H1 (cell line): ENCODE results near the gene FOXL3. TPM values are rescaled to one million over a fixed set of nuclear protein-coding genes. Genes with fewer than 3 reads are reported as not detected.

Experiments used
- CTCF ChIA-PET: fragments of 300-600 bp; sonication (Branson Sonifier 250); formaldehyde crosslinking; loops from one replicate; lab custom pipeline; 2021; ENCODE audit not compliant: partially characterized antibody; lab: Charles Lee
- POLR2A ChIA-PET: fragments of 300-600 bp; sonication (Branson Sonifier 250); formaldehyde crosslinking; loops from one replicate; lab custom pipeline; 2021; ENCODE audit warnings: inconsistent platforms; ENCODE audit not compliant: partially characterized antibody; lab: Charles Lee
- DNase-seq, 2 experiments: peaks; one replicate each; pipeline versions ENCODE4 v3.0.0 to v3.0.0-alpha.2; 2010 to 2022; ENCODE audit warnings: low spot score in 2 of 2, low read depth in 1 of 2, mixed read lengths in 1 of 2
- FAIRE-seq: peaks from 2 replicates; lab custom pipeline; 2011; peaks lifted over from hg19 to GRCh38; lab: Jason Lieb, UNC
- H2AFZ ChIP-seq: 2 replicates; pipeline ENCODE4 v1.8.1; 2012; ENCODE audit warnings: low read length, inconsistent platforms
- H2AK5ac ChIP-seq: 2 replicates; pipeline ENCODE4 v1.6.1; 2013; ENCODE audit warnings: low read depth, low read length
- H2BK120ac ChIP-seq: replicated peaks from 2 replicates; pipeline ENCODE3; 2013; ENCODE audit warnings: low read depth, low read length, inconsistent platforms
- H2BK12ac ChIP-seq: 2 replicates; pipeline ENCODE4 v1.6.1; 2013; ENCODE audit warnings: low read depth, low read length
- H2BK15ac ChIP-seq: 2 replicates; pipeline ENCODE4 v1.6.1; 2013; ENCODE audit warnings: low read length
- H2BK20ac ChIP-seq: 2 replicates; pipeline ENCODE4 v1.6.1; 2013; ENCODE audit warnings: low read length
- H2BK5ac ChIP-seq: 2 replicates; pipeline ENCODE4 v1.6.1; 2013; ENCODE audit warnings: low read depth, low read length
- H3K14ac ChIP-seq: 2 replicates; pipeline ENCODE4 v1.6.1; 2013; ENCODE audit warnings: inconsistent platforms; ENCODE audit not compliant: insufficient read length
- H3K18ac ChIP-seq: 2 replicates; pipeline ENCODE4 v1.6.1; 2013; ENCODE audit warnings: low read length; ENCODE audit errors: extremely low read depth
- H3K23ac ChIP-seq: 2 replicates; pipeline ENCODE4 v1.6.1; 2013; ENCODE audit warnings: inconsistent platforms; ENCODE audit not compliant: insufficient read length
- H3K23me2 ChIP-seq: 2 replicates; pipeline ENCODE4 v1.6.1; 2013; ENCODE audit warnings: low read depth, low read length
- H3K27ac ChIP-seq: 2 replicates; pipeline ENCODE4 v1.6.1; 2011; ENCODE audit warnings: low read depth, low read length, inconsistent platforms
- H3K27me3 ChIP-seq, 4 experiments: replicated peaks in 1 of 4; 1 replicate in 1 of 4; 2 replicates in 3 of 4; pipeline versions ENCODE4 v1.6.1 to v1.8.1; 2011 to 2013; ENCODE audit warnings: low read length in 3 of 4, mild to moderate bottlenecking in 3 of 4, inconsistent platforms in 2 of 4, mixed read lengths in 2 of 4, moderate library complexity in 1 of 4; ENCODE audit not compliant: control insufficient read depth in 3 of 4, insufficient read depth in 3 of 4; ENCODE audit errors: extremely low read depth in 1 of 4
- H3K36me3 ChIP-seq, 4 experiments: 2 replicates each; pipeline versions ENCODE4 v1.6.1 to v1.8.1; 2011 to 2013; ENCODE audit warnings: mild to moderate bottlenecking in 4 of 4, low read length in 3 of 4, moderate library complexity in 2 of 4, control low read depth in 1 of 4, inconsistent platforms in 1 of 4; ENCODE audit not compliant: insufficient read depth in 4 of 4, control insufficient read depth in 2 of 4
- H3K4ac ChIP-seq: replicated peaks from 2 replicates; pipeline ENCODE3; 2013; ENCODE audit warnings: low read length, low read depth, mixed read lengths, inconsistent platforms; ENCODE audit not compliant: insufficient read length
- H3K4me1 ChIP-seq, 4 experiments: replicated peaks in 1 of 4; 1 replicate in 1 of 4; 2 replicates in 3 of 4; pipeline versions ENCODE4 v1.6.1 to v1.8.1; 2011 to 2013; ENCODE audit warnings: low read length in 3 of 4, inconsistent platforms in 2 of 4, mixed read lengths in 1 of 4; ENCODE audit not compliant: insufficient read depth in 4 of 4, control insufficient read depth in 3 of 4
- H3K4me2 ChIP-seq, 2 experiments: 2 replicates each; pipeline versions ENCODE4 v1.6.1 to v1.8.1; 2011 to 2013; ENCODE audit warnings: low read depth in 2 of 2, low read length in 2 of 2, control low read depth in 1 of 2, inconsistent platforms in 1 of 2, mild to moderate bottlenecking in 1 of 2; ENCODE audit not compliant: insufficient read depth in 1 of 2
- H3K4me3 ChIP-seq, 4 experiments: fragments of 200-600, 300-600 bp in 1 of 4; sonication (generic), shearing (Covaris generic), sonication (Bioruptor Twin) in 1 of 4; 2 replicates each; pipeline versions ENCODE4 v1.5.1 to v1.8.1; 2011 to 2016; ENCODE audit warnings: low read length in 4 of 4, low read depth in 3 of 4, control low read depth in 2 of 4, inconsistent platforms in 2 of 4, mild to moderate bottlenecking in 2 of 4, mixed read lengths in 1 of 4, moderate library complexity in 1 of 4; ENCODE audit not compliant: insufficient read depth in 2 of 4; ENCODE audit errors: extremely low read depth in 1 of 4
- H3K56ac ChIP-seq: replicated peaks from 2 replicates; pipeline ENCODE3; 2013; ENCODE audit warnings: low read depth, mild to moderate bottlenecking, mixed read lengths, low read length, inconsistent platforms; ENCODE audit not compliant: insufficient read length
- H3K79me1 ChIP-seq: 2 replicates; pipeline ENCODE4 v1.6.1; 2013; ENCODE audit warnings: low read depth, low read length, control low read depth
- H3K79me2 ChIP-seq, 2 experiments: 2 replicates each; pipeline versions ENCODE4 v1.6.1 to v1.8.1; 2012 to 2013; ENCODE audit warnings: low read length in 2 of 2, mild to moderate bottlenecking in 2 of 2, inconsistent platforms in 1 of 2; ENCODE audit not compliant: insufficient read depth in 2 of 2, control insufficient read depth in 1 of 2
- H3K9ac ChIP-seq, 4 experiments: replicated peaks in 1 of 4; 1 replicate in 1 of 4; 2 replicates in 3 of 4; pipeline versions ENCODE4 v1.6.1 to v1.8.1; 2011 to 2013; ENCODE audit warnings: low read depth in 3 of 4, low read length in 3 of 4, control low read depth in 2 of 4, mild to moderate bottlenecking in 2 of 4, moderate library complexity in 2 of 4, inconsistent platforms in 1 of 4; ENCODE audit errors: extremely low read depth in 1 of 4
- H3K9me3 ChIP-seq, 2 experiments: 2 replicates each; pipeline versions ENCODE4 v1.6.1 to v1.8.1; 2012 to 2013; ENCODE audit warnings: mild to moderate bottlenecking in 2 of 2, moderate library complexity in 2 of 2, control low read depth in 1 of 2, inconsistent platforms in 1 of 2, low read depth in 1 of 2, low read length in 1 of 2, mixed read lengths in 1 of 2; ENCODE audit not compliant: insufficient read depth in 2 of 2
- H4K20me1 ChIP-seq, 2 experiments: replicated peaks in 1 of 2; 2 replicates each; pipeline versions ENCODE3 to v1.8.1; 2011 to 2013; ENCODE audit warnings: inconsistent platforms in 2 of 2, low read length in 2 of 2, mild to moderate bottlenecking in 1 of 2; ENCODE audit not compliant: insufficient read depth in 2 of 2, control insufficient read depth in 1 of 2
- H4K5ac ChIP-seq: 2 replicates; pipeline ENCODE4 v1.6.1; 2013; ENCODE audit warnings: low read length, low read depth, mixed read lengths, inconsistent platforms; ENCODE audit not compliant: insufficient read length
- H4K8ac ChIP-seq: 2 replicates; pipeline ENCODE4 v1.8.0; 2013; ENCODE audit warnings: mild to moderate bottlenecking, moderate library complexity, low read length, inconsistent platforms; ENCODE audit not compliant: insufficient read depth; ENCODE audit errors: extremely low read depth
- H4K91ac ChIP-seq: replicated peaks from 2 replicates; pipeline ENCODE3; 2013; ENCODE audit warnings: low read length, mixed read lengths, inconsistent platforms; ENCODE audit not compliant: insufficient read length
- BCL11A ChIP-seq, 2 experiments: IDR thresholded peaks; one replicate each; pipeline ENCODE4 v1.6.1; 2011; ENCODE audit warnings: low read depth in 2 of 2, low read length in 2 of 2, mild to moderate bottlenecking in 2 of 2
- BRCA1 ChIP-seq: IDR thresholded peaks from 2 replicates; pipeline ENCODE4 v1.6.1; 2012; ENCODE audit warnings: low read depth, low read length, improper control_type of control experiment
- CHD2 ChIP-seq: IDR thresholded peaks from 2 replicates; pipeline ENCODE4 v1.6.1; 2012; ENCODE audit warnings: low read length, improper control_type of control experiment
- CREB1 ChIP-seq: IDR thresholded peaks from 2 replicates; pipeline ENCODE4 v1.6.1; 2012; ENCODE audit warnings: inconsistent platforms
- EZH2 ChIP-seq: fragments of 200-600 bp; sonication (generic); IDR thresholded peaks from 2 replicates; pipeline ENCODE4 v1.7.1; 2012; ENCODE audit warnings: low read depth, mild to moderate bottlenecking, moderate library complexity, low read length, inconsistent platforms; ENCODE audit not compliant: severe bottlenecking
- JUND ChIP-seq: IDR thresholded peaks from 2 replicates; pipeline ENCODE4 v1.6.1; 2011; ENCODE audit warnings: mild to moderate bottlenecking, improper control_type of control experiment, low read length
- KDM5A ChIP-seq: fragments of 200-600 bp; IDR thresholded peaks from 2 replicates; pipeline ENCODE4 v1.7.1; 2012; ENCODE audit warnings: mild to moderate bottlenecking, low read length, inconsistent platforms, mixed read lengths
- MAFK ChIP-seq: IDR thresholded peaks from 2 replicates; pipeline ENCODE4 v1.6.1; 2012; ENCODE audit warnings: low read depth, mild to moderate bottlenecking, improper control_type of control experiment, low read length
- NRF1 ChIP-seq: IDR thresholded peaks from 2 replicates; pipeline ENCODE4 v1.6.1; 2011; ENCODE audit warnings: mild to moderate bottlenecking, low read depth, low read length, improper control_type of control experiment
- POLR2AphosphoS5 ChIP-seq: IDR thresholded peaks from 2 replicates; pipeline ENCODE4 v1.6.1; 2011; ENCODE audit warnings: low read depth, low read length
- SIRT6 ChIP-seq: IDR thresholded peaks from one replicate; pipeline ENCODE4 v1.7.1; 2012; ENCODE audit warnings: low read length, inconsistent platforms
- TBP ChIP-seq: IDR thresholded peaks from 2 replicates; pipeline ENCODE4 v1.6.1; 2011; ENCODE audit warnings: low read depth, low read length, improper control_type of control experiment
- WGBS, 2 experiments: shearing (Covaris generic) in 1 of 2; methylation state at CpG; one replicate each; pipeline versions ENCODE4 v1.1.6 to v1.1.7; 2013 to 2015; ENCODE audit warnings: low lambda C conversion rate in 2 of 2, mixed read lengths in 2 of 2, inconsistent platforms in 1 of 2, low coverage in 1 of 2, missing lambda C conversion rate in 1 of 2; ENCODE audit not compliant: insufficient replicate concordance in 2 of 2, insufficient coverage in 1 of 2, insufficient read length in 1 of 2; ENCODE audit errors: extremely low coverage in 1 of 2, missing lambda C conversion rate in 1 of 2; 5-methylcytosine and 5-hydroxymethylcytosine counted together
- polyA plus RNA-seq, 7 experiments: library from polyadenylated mRNA; depleted of rRNA in 3 of 7; stranded (reverse) in 5 of 7; unstranded in 2 of 7; fragments of >200 nt in 5 of 7; fragments of 200-250 nt in 2 of 7; gene quantifications; 1 replicate in 5 of 7; 2 replicates in 1 of 7; 4 replicates in 1 of 7; pipeline versions ENCODE4 v1.2.1 to v1.2.3, GENCODE V29; 2011 to 2013; ENCODE audit warnings: missing spikeins in 2 of 7, mixed read lengths in 2 of 7
- total RNA-seq: library from RNA; stranded (reverse); fragmentation: NEBNext Ultra II Directional; extraction: Animal tissue kit (Norgen Biotek cat#: 25700); gene quantifications from 2 replicates; pipeline ENCODE4 v1.2.1, GENCODE V29; 2021

FOXL3 gene
- total and polyA plus RNA-seq, 2 of the 8 experiments (the other 6 are each of a cell fraction or from before 2014, with no cell fraction given), result not detected

DNA sequence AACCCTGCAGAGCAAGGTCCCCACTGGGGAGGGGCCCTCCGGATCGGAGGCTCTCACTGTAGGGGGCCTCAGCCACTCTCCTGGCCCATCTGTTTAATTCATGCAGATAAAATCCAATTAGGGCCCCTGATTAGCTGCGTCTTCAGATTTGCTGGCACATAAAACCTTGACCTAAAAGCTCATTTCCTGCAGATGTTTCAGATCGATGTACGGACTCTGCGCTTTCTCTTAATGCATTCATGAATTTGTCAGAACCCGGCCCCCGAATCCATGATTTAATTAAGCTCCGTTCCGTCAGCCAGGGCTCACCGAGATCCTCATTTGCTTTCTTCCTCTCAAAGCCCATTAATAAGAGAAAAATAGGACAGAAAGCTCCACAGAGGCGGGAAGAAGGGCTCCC, 40.0 kb upstream of the FOXL3 start:
- H4K20me1 ChIP-seq, result peaks cover 2 to 3% of the 10 kb centered on the region in 2 experiments
- no peak overlapping the region for H3K4me2 ChIP-seq
- no peak overlapping the region for H3K23ac ChIP-seq
- no peak overlapping the region for H3K4me3 ChIP-seq
- FAIRE-seq (no peak), DNase-seq (no peak)
- H3K4ac ChIP-seq, result no peak overlapping the region
- no peak overlapping the region for H4K91ac ChIP-seq
- H3K27ac ChIP-seq, result no peak overlapping the region
- no peak overlapping the region for H2AK5ac ChIP-seq
- peaks cover 0 to 26% of the 10 kb centered on the region in 2 experiments; a peak in 2 of 4 replicates for H3K9me3 ChIP-seq
- H4K8ac ChIP-seq, result no peak overlapping the region
- H2BK120ac ChIP-seq, result no peak overlapping the region
- peaks cover 0 to 29% (median 2%) of the 10 kb centered on the region in 4 experiments; a peak in 5 of 8 replicates for H3K36me3 ChIP-seq
- ChIA-PET POLR2A (no interaction called here), CTCF (interaction anchor here (0.8 to 1.2 kb wide), 6 partner anchors 17 to 186 kb away, joined by 3 to 5 read pairs (median 4); no protein-coding TSS in a partner anchor)
- H3K18ac ChIP-seq, result no peak overlapping the region
- no peak overlapping the region for H4K5ac ChIP-seq
- H3K79me1 ChIP-seq, result no peaks in the 10 kb centered on the region
- H3K79me2 ChIP-seq, result no peaks in the 10 kb centered on the region
- no peak overlapping the region for H3K56ac ChIP-seq
- H2BK15ac ChIP-seq, result no peak overlapping the region
- no peak overlapping the region for H3K9ac ChIP-seq
- H3K27me3 ChIP-seq, result no peaks in the 10 kb centered on the region
- H2AFZ ChIP-seq, result no peak overlapping the region
- H2BK12ac ChIP-seq, result no peak overlapping the region
- no peaks in the 10 kb centered on the region for H3K23me2 ChIP-seq
- no peak overlapping the region for H2BK5ac ChIP-seq
- 87% methylated on average over 12 of the region's 12 CpGs; no CpG with 5 or more reads in 1 of the 2 experiments for WGBS, 2 experiments
- H3K14ac ChIP-seq, result no peak overlapping the region
- TF ChIP-seq BCL11A (IDR thresholded peaks at IDR 0.05; ENCODE audit: low read depth in 2 of 2, low read length in 2 of 2) (no peak), KDM5A (no peak), CHD2 (no peak), TBP (no peak), CREB1 (no peak), JUND (no peak), BRCA1 (no peak), NRF1 (no peak), POLR2AphosphoS5 (no peak), EZH2 (no peak), SIRT6 (no peak), MAFK (no peak)
- H3K4me1 ChIP-seq, result no peaks in the 10 kb centered on the region
- H2BK20ac ChIP-seq, result no peak overlapping the region
